ENCODE results near the gene AP3S2. TPM values are rescaled to one million over a fixed set of nuclear protein-coding genes. Genes with fewer than 3 reads are reported as not detected.
A peak's percentile ranks its signal among the peaks of the same experiment; 100 is the strongest.
"Not testable (repeated sequence)": the region's sequence is repeated elsewhere in the genome, so short reads cannot be mapped to it uniquely, and the experiment has no call there.

AP3S2 gene
- total RNA-seq, result 10 to 100 TPM; 15.5 to 70.4 (median 28.4) TPM

- peaks cover 20% of the 10 kb centered on the region for H3K4me1 ChIP-seq
- H3K27ac ChIP-seq, result peak within 1 kb of the TSS; percentile 95
- no peaks in the 10 kb centered on the region for H3K9me3 ChIP-seq
- TF ChIP-seq EP300 (IDR thresholded peaks at IDR 0.05), result no peak
- peak in 2 of 3 donors; percentile 21 to 91 for TF ChIP-seq POLR2AphosphoS5 (IDR thresholded peaks at IDR 0.05)
- peak within 1 kb of the TSS; percentile 91 for H3K4me3 ChIP-seq
- H3K27me3 ChIP-seq, result no peaks in the 10 kb centered on the region
- peak; percentile 94 to 96 for DNase-seq (ENCODE audit: low spot score in 2 of 2)
- WGBS, result under 1% methylated on average over 49 of the region's 62 CpGs
- peaks cover 2% of the 10 kb centered on the region for H3K36me3 ChIP-seq
Observed at GRCh38 chr15:89893696-89894447, at the start of gene AP3S2. Gene AP3S2, minus strand, starts transcription at chr15:89893994. Its CDS starts 45 bp downstream, at chr15:89893949.

GRCh38 chr15:89939910-89940309 is 46.1 kb upstream of the AP3S2 start:
- H3K27ac ChIP-seq, result no peak overlapping the region
- no peaks in the 10 kb centered on the region for H3K27me3 ChIP-seq
- no peaks in the 10 kb centered on the region for H3K36me3 ChIP-seq
- DNase-seq (ENCODE audit: low spot score in 2 of 2), result no peak
- no peaks in the 10 kb centered on the region for H3K9me3 ChIP-seq
- H3K4me1 ChIP-seq, result no peaks in the 10 kb centered on the region
- WGBS, result 90% methylated on average over 3 of the region's 3 CpGs
- TF ChIP-seq CTCF (IDR thresholded peaks at IDR 0.05) (no peak), POLR2A (IDR thresholded peaks at IDR 0.05) (no peak)
- H3K4me3 ChIP-seq, result no peak overlapping the region

GRCh38 chr15:89939377-89939776 is 45.6 kb upstream of the AP3S2 start:
- DNase-seq (ENCODE audit: low spot score in 2 of 2); H3K9me3 ChIP-seq: not testable (repeated sequence)

GRCh38 chr15:89937365-89938350 is 43.9 kb upstream of the AP3S2 start:
- Histone ChIP-seq H3K4me1 (no peaks in the 10 kb centered on the region), H3K27me3 (no peaks in the 10 kb centered on the region), H3K4me3 (no peak overlapping the region), H3K27ac (no peak overlapping the region), H3K36me3 (no peaks in the 10 kb centered on the region), H3K9me3 (no peaks in the 10 kb centered on the region)
- no peak for TF ChIP-seq CTCF (IDR thresholded peaks at IDR 0.05)
- no peak for DNase-seq (ENCODE audit: low spot score in 2 of 2)
- 75% methylated on average over 10 of the region's 10 CpGs for WGBS

More at GRCh38 chr15:89939377-89939776, 45.6 kb upstream of the AP3S2 start:
- H3K27me3 ChIP-seq, H3K4me3 ChIP-seq, H3K4me1 ChIP-seq, H3K27ac ChIP-seq, H3K36me3 ChIP-seq: not testable (repeated sequence)
- WGBS, result 86% methylated on average over 2 of the region's 2 CpGs

GRCh38 chr15:89936786-89937265 is 43.0 kb upstream of the AP3S2 start:
- DNase-seq (ENCODE audit: low spot score in 2 of 2), result no peak
- Histone ChIP-seq H3K27ac (no peak overlapping the region), H3K9me3 (no peaks in the 10 kb centered on the region), H3K36me3 (no peaks in the 10 kb centered on the region), H3K4me1 (no peaks in the 10 kb centered on the region), H3K4me3 (no peak overlapping the region), H3K27me3 (no peaks in the 10 kb centered on the region)
- no peak for TF ChIP-seq EP300 (IDR thresholded peaks at IDR 0.05)
- TF ChIP-seq POLR2AphosphoS5 (IDR thresholded peaks at IDR 0.05), result no peak
- no peak for TF ChIP-seq CTCF (IDR thresholded peaks at IDR 0.05)
- no peak for TF ChIP-seq POLR2A (IDR thresholded peaks at IDR 0.05)
- WGBS, result 94% methylated on average over 14 of the region's 14 CpGs

All from suprapubic skin (tissue), 4 donors.